Activated CD4-positive, alpha-beta T cell treated with anti-CD3 and anti-CD28 coated beads, Interleukin-2, Interleukin-6, amounts not matched to agents 100 ng/mL and 50 ng/mL, durations not matched to agents 16 hours and 8 hours (primary cell): ENCODE measurements around the gene USP32.
"Not testable (repeated sequence)": the region's sequence is repeated elsewhere in the genome, so short reads cannot be mapped to it uniquely, and the experiment has no call there.

ENCODE experiments used
- DNase-seq: peaks from one replicate; pipeline ENCODE4 v3.0.0-alpha.2; 2020

Gene USP32

GRCh38 chr17:60292697-60293096, 99.2 kb downstream of the USP32 start:
- no peak for DNase-seq

GRCh38 chr17:60284709-60285108, 107.2 kb downstream of the USP32 start:
- no peak for DNase-seq

GRCh38 chr17:60283816-60284215, 108.1 kb downstream of the USP32 start:
- no peak for DNase-seq

GRCh38 chr17:60280673-60281072, 111.3 kb downstream of the USP32 start:
- no peak for DNase-seq

GRCh38 chr17:60278237-60278636, 113.7 kb downstream of the USP32 start:
- no peak for DNase-seq

- no peak for DNase-seq
Measured at GRCh38 chr17:60277258-60277657, 114.7 kb downstream of the USP32 start.

- DNase-seq = no peak
Measured at GRCh38 chr17:60269417-60269816, 122.5 kb downstream of the USP32 start.

GRCh38 chr17:60260540-60260939, 131.4 kb downstream of the USP32 start:
- DNase-seq = no peak

- DNase-seq = no peak
Measured at GRCh38 chr17:60258313-60258712, 133.6 kb downstream of the USP32 start.

GRCh38 chr17:60256174-60256573, 135.8 kb downstream of the USP32 start:
- no peak for DNase-seq

- DNase-seq = peak; percentile 13
Measured at GRCh38 chr17:60253048-60253447, 138.9 kb downstream of the USP32 start.

- DNase-seq = no peak
Measured at GRCh38 chr17:60252459-60252858, 139.5 kb downstream of the USP32 start.

- no peak for DNase-seq
Measured at GRCh38 chr17:60249290-60249826, 142.6 kb downstream of the USP32 start.

GRCh38 chr17:60248618-60249289, 143.2 kb downstream of the USP32 start:
- no peak for DNase-seq

GRCh38 chr17:60247836-60248461, 144.0 kb downstream of the USP32 start:
- DNase-seq = no peak

- no peak for DNase-seq
Measured at GRCh38 chr17:60244656-60245055, 147.3 kb downstream of the USP32 start.

GRCh38 chr17:60240290-60240689, 151.6 kb downstream of the USP32 start:
- DNase-seq = no peak

- no peak for DNase-seq
Measured at GRCh38 chr17:60231691-60232090, 160.2 kb downstream of the USP32 start.

- DNase-seq = peak; percentile 16
Measured at GRCh38 chr17:60231234-60231633, 160.7 kb downstream of the USP32 start.

GRCh38 chr17:60230358-60230757, 161.6 kb downstream of the USP32 start:
- DNase-seq = no peak

GRCh38 chr17:60229188-60229802, 162.6 kb downstream of the USP32 start:
- peak; percentile 4 for DNase-seq

- DNase-seq = not testable (repeated sequence)
Measured at GRCh38 chr17:60227276-60227675, 164.7 kb downstream of the USP32 start.

GRCh38 chr17:60224064-60224463, 167.9 kb downstream of the USP32 start:
- no peak for DNase-seq

- DNase-seq = no peak
Measured at GRCh38 chr17:60223456-60223855, 168.5 kb downstream of the USP32 start.
